ENCODE measurements around the gene GFOD2.

DNA sequence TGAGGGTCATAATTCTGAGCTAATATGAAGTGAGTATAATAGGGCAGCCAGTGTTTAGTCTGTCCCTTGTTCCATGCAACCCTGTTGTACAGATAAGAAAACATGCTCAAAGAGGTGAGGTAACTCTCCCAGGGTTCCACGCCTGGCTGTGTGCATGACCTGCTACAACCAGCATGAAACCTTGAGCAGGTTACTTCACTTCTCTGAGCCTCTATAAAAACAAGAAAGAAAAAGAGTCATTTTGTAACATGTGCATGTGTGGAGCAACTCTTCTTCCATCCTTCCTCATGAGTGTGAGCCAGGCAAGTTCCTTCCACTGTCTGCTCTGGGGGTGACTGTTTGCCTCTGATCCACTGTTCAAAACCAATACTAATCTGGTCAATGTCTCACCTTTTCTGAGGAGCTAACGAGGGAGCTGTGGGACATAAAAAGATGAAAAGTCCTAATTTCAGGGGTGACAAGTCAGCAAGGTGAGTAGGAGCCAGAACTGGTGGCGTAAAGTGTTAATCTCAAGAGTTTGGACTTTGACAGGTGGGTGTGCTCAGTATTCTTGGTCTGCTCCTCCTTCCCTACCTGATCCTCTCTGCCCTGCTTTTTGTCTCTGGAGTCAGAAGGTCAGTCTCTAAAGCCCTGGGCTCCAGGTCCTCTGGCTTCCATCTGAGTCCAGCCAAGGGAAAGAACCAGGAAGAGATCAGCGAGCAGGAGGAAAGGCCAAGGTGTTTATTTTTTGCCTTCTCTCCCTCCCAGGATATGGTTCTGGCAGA lies 21.5 kb downstream of the GFOD2 start:
- no peak for TF ChIP-seq EZH2 (IDR thresholded peaks at IDR 0.05; ENCODE audit: insufficient read depth, poor library complexity, severe bottlenecking)
- TF ChIP-seq EZH2phosphoT487 (IDR thresholded peaks at IDR 0.05; ENCODE audit: insufficient read depth, low read depth) = no peak
